RCC 7860 (cell line): ENCODE data around the gene BCL6.

Source experiments
- DNase-seq: peaks from one replicate; pipeline ENCODE4 v3.0.0-alpha.2; 2015; ENCODE audit warnings: low spot score
- FAIRE-seq: peaks from 2 replicates; lab custom pipeline; 2012; peaks lifted over from hg19 to GRCh38; lab: Jason Lieb, UNC

The BCL6 gene

DNA sequence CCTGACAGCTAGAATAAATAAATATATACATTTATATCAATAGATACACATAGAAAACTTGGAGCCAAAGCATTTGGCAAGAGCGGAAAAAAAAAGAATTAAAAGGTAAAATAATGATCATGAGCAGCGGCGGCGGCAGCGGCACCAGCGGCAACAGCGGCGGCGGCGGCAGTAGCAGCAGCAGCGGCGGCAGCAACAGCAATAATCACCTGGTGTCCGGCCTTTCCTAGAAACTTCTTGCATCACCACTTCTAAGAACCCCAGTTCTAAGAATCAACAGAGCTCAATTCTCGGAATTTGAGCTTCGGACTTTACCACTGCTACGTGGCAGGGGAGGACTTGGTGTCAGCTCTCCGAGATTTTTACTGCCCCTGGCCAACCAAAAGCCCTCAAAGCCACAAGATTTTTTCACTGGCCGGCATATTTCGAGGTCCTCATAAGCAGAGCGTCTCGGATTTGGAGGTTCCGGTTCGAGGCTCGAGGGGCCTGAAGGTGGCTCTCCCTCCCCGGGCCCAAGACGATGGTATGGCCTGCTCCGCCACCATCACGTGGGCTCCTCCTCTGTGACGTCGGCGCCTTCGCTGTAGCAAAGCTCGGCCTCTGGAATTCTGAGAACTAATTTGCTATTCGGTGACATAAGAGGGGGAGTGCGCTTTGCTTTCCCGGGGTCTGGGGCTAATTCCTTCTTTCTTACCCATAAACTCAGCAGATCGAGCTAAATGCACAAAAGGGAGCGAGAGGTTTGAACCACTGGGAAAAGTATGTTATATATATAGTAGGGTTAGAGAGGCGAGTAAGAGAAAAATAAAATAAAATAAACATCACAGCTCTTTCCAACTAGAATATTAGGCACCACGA, at the start of gene BCL6:
Gene BCL6 (minus strand): TSS at position 268 of the 858 bp plus-strand sequence. CDS start 11,775 bp downstream, outside the sequence.
- DNase-seq: peak; percentile 93
- FAIRE-seq: peak; percentile 47

DNA sequence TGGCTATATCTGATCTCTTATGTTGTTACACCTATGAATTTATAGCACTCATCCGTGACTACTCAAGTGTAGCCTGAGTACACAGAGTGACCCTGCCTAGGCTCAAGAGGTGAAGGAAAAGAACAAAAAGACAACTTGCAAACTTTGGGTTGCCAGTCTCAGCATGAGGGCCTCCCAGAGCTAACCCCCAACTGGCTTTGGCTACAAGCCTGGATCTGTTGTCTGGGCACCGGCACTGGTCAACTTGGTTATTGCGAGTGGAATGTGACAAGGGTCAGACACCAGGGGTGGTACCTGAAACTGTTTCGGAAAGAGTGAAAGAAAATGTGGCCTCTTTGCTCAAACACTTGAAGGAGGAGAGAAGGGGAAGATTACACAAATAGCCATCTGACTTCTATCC, 49.5 kb upstream of the BCL6 start:
- FAIRE-seq: no peak
- DNase-seq: no peak

DNA sequence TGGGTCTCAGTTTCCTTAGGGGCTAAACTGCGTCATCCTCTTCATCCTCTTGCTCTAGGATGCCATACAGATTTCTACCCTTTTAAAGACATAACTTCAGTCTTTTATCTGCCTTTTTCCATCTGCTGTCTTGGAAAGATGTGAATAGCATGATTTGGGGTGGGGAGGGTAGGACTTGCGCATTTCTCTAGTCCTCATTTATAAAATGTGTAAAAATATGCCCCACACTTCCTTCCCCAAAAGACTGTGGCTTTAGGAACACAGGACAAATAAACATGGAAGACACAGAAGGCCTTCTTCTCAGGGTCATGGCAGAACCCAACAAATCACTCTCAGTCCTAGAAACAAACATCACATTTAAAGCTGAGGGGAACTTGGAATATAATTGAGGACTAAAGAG, 48.4 kb upstream of the BCL6 start:
- FAIRE-seq (no peak), DNase-seq (no peak)

DNA sequence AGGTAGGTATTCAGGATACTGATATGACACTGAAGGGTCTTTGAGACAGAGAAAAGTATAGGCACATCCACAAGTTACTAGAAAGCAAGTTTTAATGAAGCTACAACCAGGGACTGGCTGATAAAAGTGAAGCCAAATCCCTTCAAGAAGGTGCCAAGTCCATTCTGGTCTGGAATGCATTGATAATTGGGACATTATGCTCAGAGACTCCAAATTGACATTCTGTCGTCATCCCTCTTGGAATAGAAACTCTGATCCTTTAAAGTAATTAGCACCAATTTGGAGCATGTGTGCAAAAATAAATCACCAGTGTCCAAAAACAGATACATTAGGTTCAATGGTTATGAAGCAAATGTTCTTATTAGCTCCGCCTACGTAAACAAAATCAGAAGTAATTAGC, 47.3 kb upstream of the BCL6 start:
- no peak for FAIRE-seq
- DNase-seq: no peak

DNA sequence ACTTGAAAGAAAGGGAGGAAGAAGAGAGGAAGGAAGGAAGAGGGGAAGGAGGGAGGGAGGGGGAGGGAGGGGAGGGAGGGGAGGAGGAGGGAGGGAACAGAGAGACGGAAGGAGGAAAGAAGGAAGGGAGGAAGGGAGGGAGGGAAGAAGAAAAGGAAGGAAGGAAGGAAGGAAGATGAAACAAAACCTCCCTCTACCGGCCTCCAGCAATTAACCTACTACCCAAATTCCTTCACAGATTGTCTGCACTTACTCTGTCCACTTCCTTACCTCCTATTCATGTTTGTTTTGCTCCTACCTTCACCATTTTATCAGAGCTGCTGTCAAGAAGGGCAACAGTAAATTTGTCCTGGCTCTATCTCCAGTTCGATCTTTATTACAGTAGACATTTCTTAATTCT, 44.6 kb upstream of the BCL6 start:
- DNase-seq (no peak), FAIRE-seq (no peak)

DNA sequence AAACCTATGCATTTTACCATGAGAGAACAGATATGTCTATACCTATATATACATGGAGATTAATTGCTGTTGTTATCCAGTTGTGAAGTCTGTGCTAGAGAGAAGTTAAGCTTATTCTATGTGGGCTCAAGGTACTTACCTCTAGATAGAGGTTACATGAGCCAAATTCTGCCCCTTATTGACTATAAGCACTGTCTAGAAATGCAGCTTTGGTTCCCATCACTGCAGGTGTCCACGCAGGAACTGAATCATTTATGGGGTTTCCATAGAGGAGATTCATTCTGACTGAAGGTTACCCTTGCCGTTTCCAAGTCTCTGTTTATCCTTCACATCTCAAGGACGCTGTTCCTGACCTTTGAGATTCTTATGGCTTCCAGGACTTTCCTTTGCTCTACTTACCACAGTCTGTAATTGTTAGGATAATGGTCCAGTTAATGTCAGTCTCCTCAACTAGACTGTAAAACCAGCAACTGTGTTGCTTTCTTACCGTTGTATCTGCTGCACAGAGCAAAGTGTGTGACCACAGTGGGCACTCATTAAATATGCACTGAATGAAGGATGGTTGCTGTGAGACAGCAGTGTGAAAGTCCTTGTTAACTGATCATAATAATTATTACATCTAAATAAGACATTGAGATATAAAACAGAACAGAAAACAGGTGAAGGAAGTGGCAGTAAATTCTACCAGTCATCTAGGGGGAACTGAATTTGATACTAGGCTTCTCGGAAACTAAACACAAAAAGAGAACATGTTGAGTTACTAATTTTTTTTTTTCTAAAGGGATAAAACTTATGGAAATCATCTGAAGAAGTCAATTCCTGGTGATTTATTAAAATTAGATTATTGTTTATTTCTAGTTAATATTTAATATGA, 44.0 kb upstream of the BCL6 start:
- no peak for FAIRE-seq

DNA sequence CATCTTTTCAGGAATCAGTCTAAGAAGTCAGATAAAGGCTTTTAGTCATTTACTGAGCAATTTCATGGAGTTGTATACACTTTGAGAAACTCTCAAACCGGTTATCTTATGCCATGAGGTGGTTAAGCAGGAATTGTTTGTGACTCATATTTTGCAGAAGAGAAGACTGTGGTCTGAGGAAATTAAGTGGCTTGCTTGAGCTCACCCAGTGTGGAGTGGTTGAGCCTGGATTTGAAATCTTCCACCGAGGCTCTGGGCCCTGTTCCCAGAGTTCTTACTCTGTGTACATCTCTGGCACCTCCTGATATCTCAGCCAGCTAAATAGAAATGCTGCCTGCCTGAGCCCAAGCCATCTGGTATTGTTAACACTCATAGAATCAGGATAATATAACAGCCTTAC, 37.8 kb upstream of the BCL6 start:
- FAIRE-seq: peak; percentile 95
- peak; percentile 85 for DNase-seq

More for the DNA sequence above, 44.0 kb upstream of the BCL6 start:
- no peak for DNase-seq

DNA sequence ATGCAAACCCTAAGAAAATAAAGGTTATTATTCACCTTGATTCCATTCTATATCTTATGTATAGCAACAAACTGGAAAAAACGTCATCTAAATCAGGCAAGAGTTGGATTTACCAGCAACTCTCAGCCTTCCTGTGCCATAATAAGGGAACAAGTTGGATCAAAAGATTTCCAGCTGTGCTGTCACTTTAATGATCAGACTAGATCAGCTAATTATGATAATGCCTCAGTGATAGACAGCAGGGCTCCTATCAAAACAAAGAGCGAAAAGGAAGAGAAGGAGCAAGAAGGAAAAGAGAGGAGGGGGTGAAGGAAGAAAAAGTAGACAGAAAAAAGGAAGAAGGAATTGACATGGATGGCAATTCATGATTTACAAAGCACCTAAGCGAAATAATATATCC, 36.7 kb upstream of the BCL6 start:
- DNase-seq (no peak), FAIRE-seq (no peak)

GRCh38 chr3:187781001-187781400, 35.7 kb upstream of the BCL6 start:
- DNase-seq (no peak), FAIRE-seq (no peak)

DNA sequence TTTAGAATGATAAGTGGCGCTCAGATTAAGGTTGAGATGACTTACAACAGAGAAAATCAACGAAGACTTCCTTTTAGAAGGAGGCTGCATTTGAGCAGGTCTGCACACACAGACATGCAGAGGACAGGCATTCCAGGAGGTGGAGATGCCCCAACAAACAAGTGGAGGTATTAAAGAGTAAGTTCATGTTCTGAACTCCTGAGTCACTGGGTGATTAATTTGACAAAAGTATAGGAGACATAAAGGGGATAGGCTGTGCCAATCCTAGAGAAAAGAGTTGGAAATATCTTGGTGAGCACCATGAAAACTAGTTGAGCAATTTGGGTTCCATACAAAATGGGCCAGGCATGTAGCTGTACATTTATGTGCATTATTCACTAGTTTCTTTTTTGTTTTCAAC, 33.5 kb upstream of the BCL6 start:
- DNase-seq: no peak
- FAIRE-seq: no peak

DNA sequence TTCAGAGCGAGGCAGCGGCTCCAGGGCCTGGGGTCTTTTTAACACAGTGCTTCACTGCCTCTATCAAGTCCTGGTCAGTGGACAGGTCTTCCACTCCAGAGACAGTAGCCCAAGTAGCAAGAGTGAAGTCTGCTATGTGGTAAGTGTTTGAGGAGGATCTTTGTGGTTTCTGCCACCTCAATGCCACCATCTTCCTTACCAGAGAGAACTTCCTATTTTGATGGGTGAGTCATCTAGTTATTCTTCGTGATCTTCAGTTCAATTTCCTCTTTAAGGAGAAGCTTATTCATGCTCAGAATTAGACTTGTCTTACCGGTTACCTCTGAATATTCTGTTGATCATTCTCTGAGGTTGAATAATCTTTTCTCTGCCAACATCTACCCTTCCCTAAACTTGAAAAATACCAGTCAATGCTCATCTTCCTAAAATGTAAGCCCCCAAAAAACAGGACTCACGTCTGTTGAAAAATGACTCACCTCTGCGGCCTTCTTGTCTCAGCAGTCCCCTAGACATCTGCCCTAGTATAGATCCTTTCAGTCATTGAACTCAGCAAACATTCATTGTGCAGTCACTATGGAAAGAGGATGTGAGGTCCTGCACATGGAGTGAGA, 32.2 kb upstream of the BCL6 start:
- peak; percentile 92 for FAIRE-seq
- DNase-seq: peak; percentile 76

DNA sequence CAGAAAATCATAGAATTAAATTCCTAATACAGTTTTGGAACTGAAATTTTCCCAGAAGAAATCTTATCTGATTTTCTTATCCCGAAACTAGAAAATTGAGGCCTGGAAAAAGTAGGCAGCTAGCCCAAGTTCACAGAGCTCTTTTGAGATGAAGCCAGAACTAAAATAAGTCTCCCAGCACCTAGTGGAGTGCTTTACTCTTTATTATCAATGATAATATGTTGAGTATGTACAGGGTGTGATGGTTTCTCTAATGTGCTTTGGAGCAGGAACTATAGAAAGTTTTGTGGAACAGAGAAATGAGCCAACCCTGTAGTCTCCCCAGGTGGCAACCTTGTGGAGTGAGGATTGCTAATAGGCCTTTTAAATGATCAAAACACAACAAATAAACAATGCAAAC, 30.3 kb upstream of the BCL6 start:
- DNase-seq (no peak), FAIRE-seq (no peak)

- DNase-seq (no peak), FAIRE-seq (no peak)
Observed at GRCh38 chr3:187774185-187774789, 29.0 kb upstream of the BCL6 start.

- DNase-seq (no peak), FAIRE-seq (no peak)
Observed at GRCh38 chr3:187773233-187774184, 28.2 kb upstream of the BCL6 start.

- FAIRE-seq: no peak
- no peak for DNase-seq
Observed at GRCh38 chr3:187770224-187770623, 25.0 kb upstream of the BCL6 start.

DNA sequence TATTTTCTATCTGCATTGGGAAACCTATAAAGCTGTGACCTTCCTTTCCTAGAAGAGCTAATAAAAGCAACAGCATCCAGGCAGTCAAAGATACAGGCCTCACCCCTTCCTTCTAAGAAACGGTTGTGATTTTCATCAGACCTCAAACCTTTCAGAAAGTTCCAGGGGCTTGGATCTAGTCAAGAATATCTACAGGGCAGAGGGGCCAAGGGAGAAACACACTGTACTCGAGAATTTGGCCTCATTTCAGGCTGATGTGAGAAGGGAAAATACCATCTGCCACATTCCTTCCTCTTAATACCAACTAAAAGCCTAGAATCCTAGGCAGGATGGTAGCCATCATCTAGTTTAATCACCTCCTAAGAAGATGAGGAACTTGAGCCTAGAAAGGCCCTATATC, 24.5 kb upstream of the BCL6 start:
- no peak for FAIRE-seq
- DNase-seq: no peak

DNA sequence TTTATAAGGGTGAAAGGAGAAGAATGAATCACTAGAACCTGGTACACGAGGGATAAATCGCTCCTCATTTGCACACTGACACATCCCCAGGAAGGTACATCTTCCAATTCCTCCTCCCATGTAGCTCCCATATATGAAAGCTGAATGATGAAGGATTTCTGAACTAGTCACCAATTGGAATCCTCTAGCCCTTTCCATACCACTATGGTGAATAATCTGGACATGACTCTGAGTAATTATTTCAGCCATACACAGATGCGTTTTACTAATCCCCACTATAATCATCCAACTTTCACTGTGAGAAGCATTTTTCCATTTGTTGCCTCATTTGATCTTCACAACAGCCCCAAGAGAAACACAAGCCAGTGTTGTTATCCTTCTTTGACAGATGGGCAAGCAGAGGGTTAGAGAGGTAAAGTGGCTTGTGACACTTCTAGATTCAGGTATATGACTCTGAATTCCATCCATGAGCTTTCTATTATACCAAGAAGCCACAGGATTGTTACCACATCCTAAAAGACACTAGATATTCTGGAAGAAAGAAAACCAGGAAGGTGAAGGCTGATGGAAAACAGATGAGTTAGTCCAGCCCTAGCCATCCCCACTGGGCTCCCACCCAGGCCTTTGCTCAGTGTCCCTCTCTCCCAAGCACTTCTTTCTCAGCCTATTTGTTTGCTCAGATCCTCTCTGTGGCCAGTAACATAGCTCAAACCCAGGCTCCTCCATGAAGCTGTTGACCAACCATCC, 22.2 kb upstream of the BCL6 start:
- peak; percentile 10 for DNase-seq
- no peak for FAIRE-seq

- no peak for DNase-seq
- FAIRE-seq: no peak
Observed at GRCh38 chr3:187765342-187765741, 20.1 kb upstream of the BCL6 start.
